Ishikawa (cell line): ENCODE results near the gene ZSCAN20.

ENCODE experiments used
- CEBPB ChIP-seq: IDR thresholded peaks from 2 replicates; pipeline ENCODE4 v1.6.1; 2012
- CREB1 ChIP-seq: IDR thresholded peaks from 2 replicates; pipeline ENCODE4 v1.6.1; 2012; ENCODE audit warnings: low read depth
- EP300 ChIP-seq: IDR thresholded peaks from 2 replicates; pipeline ENCODE4 v1.6.1; 2012; ENCODE audit warnings: borderline replicate concordance
- MAX ChIP-seq: IDR thresholded peaks from 2 replicates; pipeline ENCODE4 v1.6.1; 2012
- NFIC ChIP-seq: IDR thresholded peaks from 2 replicates; pipeline ENCODE4 v1.6.1; 2012
- RAD21 ChIP-seq: IDR thresholded peaks from 2 replicates; pipeline ENCODE4 v1.6.1; 2012; ENCODE audit warnings: low read depth
- TAF1 ChIP-seq: IDR thresholded peaks from 2 replicates; pipeline ENCODE4 v1.6.1; 2012; ENCODE audit warnings: low read depth, mild to moderate bottlenecking
- TCF12 ChIP-seq: IDR thresholded peaks from 2 replicates; pipeline ENCODE4 v1.6.1; 2012; ENCODE audit warnings: low read depth
- TEAD4 ChIP-seq: IDR thresholded peaks from 2 replicates; pipeline ENCODE4 v1.6.1; 2012
- YY1 ChIP-seq: IDR thresholded peaks from 2 replicates; pipeline ENCODE4 v1.6.1; 2012; ENCODE audit warnings: low read depth
- TF ChIP-seq, protein P1 (sequence below): IDR thresholded peaks from 2 replicates; pipeline ENCODE4 v1.6.1; 2012

- TF ChIP-seq CREB1: no peak
- no peak for TF ChIP-seq TCF12
- TF ChIP-seq EP300: no peak
- TF ChIP-seq YY1: no peak
- TF ChIP-seq TAF1: no peak
- no peak for TF ChIP-seq TEAD4
- no peak for TF ChIP-seq RAD21
- no peak for TF ChIP-seq NFIC
- TF ChIP-seq MAX: no peak
- TF ChIP-seq, protein P1, sequence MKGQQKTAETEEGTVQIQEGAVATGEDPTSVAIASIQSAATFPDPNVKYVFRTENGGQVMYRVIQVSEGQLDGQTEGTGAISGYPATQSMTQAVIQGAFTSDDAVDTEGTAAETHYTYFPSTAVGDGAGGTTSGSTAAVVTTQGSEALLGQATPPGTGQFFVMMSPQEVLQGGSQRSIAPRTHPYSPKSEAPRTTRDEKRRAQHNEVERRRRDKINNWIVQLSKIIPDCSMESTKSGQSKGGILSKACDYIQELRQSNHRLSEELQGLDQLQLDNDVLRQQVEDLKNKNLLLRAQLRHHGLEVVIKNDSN: no peak
- TF ChIP-seq CEBPB: no peak
Observed at GRCh38 chr1:33512226-33513011, 40.0 kb downstream of the ZSCAN20 start.
